Measurements from ENCODE around the gene ALAD. TPM values are rescaled to one million over a fixed set of nuclear protein-coding genes. Genes with fewer than 3 reads are reported as not detected.
A peak's percentile ranks its signal among the peaks of the same experiment; 100 is the strongest.

ALAD gene
- total RNA-seq, 3 donors from 2014 or later = 27.4 to 28.5 (median 28.3) TPM

GRCh38 chr9:113352411-113352810 lies 48.7 kb downstream of the ALAD start:
- H3K36me3 ChIP-seq = no peaks in the 10 kb centered on the region
- intact Hi-C loops (cut with DNase I; ENCODE audit: low total_unique reads) = no loop called here
- no peaks in the 10 kb centered on the region for H3K27me3 ChIP-seq
- TF ChIP-seq POLR2A (IDR thresholded peaks at IDR 0.05) = no peak
- TF ChIP-seq CTCF (IDR thresholded peaks at IDR 0.05) = no peak
- TF ChIP-seq POLR2AphosphoS5 (IDR thresholded peaks at IDR 0.05) = no peak
- no peaks in the 10 kb centered on the region for H3K9me3 ChIP-seq
- no peak overlapping the region for H3K4me3 ChIP-seq
- H3K4me1 ChIP-seq = no peaks in the 10 kb centered on the region
- no peak overlapping the region for H3K27ac ChIP-seq
- no peak for DNase-seq (ENCODE audit: low spot score in 2 of 2)

- H3K9me3 ChIP-seq = no peaks in the 10 kb centered on the region
- no peaks in the 10 kb centered on the region for H3K27me3 ChIP-seq
- H3K27ac ChIP-seq = no peak overlapping the region
- TF ChIP-seq POLR2AphosphoS5 (IDR thresholded peaks at IDR 0.05) = no peak
- no peak for TF ChIP-seq CTCF (IDR thresholded peaks at IDR 0.05)
- no peak for TF ChIP-seq POLR2A (IDR thresholded peaks at IDR 0.05)
- H3K36me3 ChIP-seq = no peaks in the 10 kb centered on the region
- DNase-seq (ENCODE audit: low spot score in 2 of 2) = no peak
- intact Hi-C loops (cut with DNase I; ENCODE audit: low total_unique reads) = no loop called here
- H3K4me3 ChIP-seq = no peak overlapping the region
- H3K4me1 ChIP-seq = no peaks in the 10 kb centered on the region
These were observed 49.1 kb downstream of the ALAD start for GRCh38 chr9:113352006-113352405.

GRCh38 chr9:113350937-113351336 lies 50.1 kb downstream of the ALAD start:
- H3K4me1 ChIP-seq = no peaks in the 10 kb centered on the region
- H3K27me3 ChIP-seq = no peaks in the 10 kb centered on the region
- H3K4me3 ChIP-seq = no peak overlapping the region
- H3K9me3 ChIP-seq = no peaks in the 10 kb centered on the region
- no peaks in the 10 kb centered on the region for H3K36me3 ChIP-seq
- TF ChIP-seq POLR2AphosphoS5 (IDR thresholded peaks at IDR 0.05) (no peak), POLR2A (IDR thresholded peaks at IDR 0.05) (no peak), CTCF (IDR thresholded peaks at IDR 0.05) (no peak)
- intact Hi-C loops (cut with DNase I; ENCODE audit: low total_unique reads) = no loop called here
- no peak for DNase-seq (ENCODE audit: low spot score in 2 of 2)
- peak overlapping the region; percentile 32 to 81 for H3K27ac ChIP-seq

- no peaks in the 10 kb centered on the region for H3K27me3 ChIP-seq
- intact Hi-C loops (cut with DNase I; ENCODE audit: low total_unique reads) = no loop called here
- no peaks in the 10 kb centered on the region for H3K4me1 ChIP-seq
- H3K9me3 ChIP-seq = no peaks in the 10 kb centered on the region
- no peak for DNase-seq (ENCODE audit: low spot score in 2 of 2)
- H3K4me3 ChIP-seq = peak overlapping the region in 2 of 3 donors; percentile 65 to 75
- H3K27ac ChIP-seq = peak overlapping the region; percentile 75 to 81
- no peaks in the 10 kb centered on the region for H3K36me3 ChIP-seq
- TF ChIP-seq CTCF (IDR thresholded peaks at IDR 0.05) = no peak
- TF ChIP-seq POLR2AphosphoS5 (IDR thresholded peaks at IDR 0.05) = no peak
- TF ChIP-seq POLR2A (IDR thresholded peaks at IDR 0.05) = no peak
These were observed 50.9 kb downstream of the ALAD start for GRCh38 chr9:113350107-113350661.

DNA sequence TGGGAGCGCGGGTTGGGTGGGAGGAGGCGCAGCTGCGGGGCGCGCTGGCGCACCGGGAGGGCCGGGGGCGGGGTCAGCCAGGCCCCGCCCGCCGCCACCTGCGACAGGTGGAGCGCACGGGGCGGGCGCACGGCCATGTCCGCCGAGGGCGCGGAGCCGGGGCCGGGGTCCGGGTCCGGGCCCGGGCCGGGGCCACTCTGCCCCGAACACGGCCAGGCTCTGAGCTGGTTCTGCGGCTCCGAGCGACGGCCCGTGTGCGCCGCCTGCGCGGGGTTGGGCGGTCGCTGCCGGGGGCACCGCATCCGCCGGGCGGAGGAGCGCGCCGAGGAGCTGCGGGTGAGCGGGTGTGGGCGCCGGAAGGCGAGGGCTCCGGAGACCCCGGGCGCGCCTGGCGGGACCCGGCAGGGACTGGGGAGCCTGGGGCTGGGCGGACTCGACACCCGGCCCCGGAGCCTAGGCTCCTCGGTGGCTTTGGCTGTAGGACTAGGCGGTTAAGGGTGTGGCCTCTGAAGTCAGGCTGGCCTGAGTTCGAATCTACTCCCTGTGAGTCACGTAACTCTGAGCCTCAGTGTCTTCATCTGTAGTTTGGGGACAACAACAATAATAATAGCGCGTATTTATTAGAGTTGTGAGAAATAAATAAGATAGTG lies 51.5 kb downstream of the ALAD start, which contains the start of gene BSPRY:
BSPRY (plus strand) TSS at position 97 of the 650 bp plus-strand sequence; CDS start at position 136, 39 bp downstream.
- Histone ChIP-seq H3K9me3 (no peaks in the 10 kb centered on the region), H3K27ac (peak within 1 kb of the TSS; percentile 75 to 81), H3K4me1 (no peaks in the 10 kb centered on the region), H3K36me3 (no peaks in the 10 kb centered on the region), H3K27me3 (no peaks in the 10 kb centered on the region), H3K4me3 (peak within 1 kb of the TSS; percentile 31 to 75 (median 65))
- intact Hi-C loops (cut with DNase I; ENCODE audit: low total_unique reads) = no loop called here
- TF ChIP-seq CTCF (IDR thresholded peaks at IDR 0.05) (no peak), POLR2A (IDR thresholded peaks at IDR 0.05) (no peak), POLR2AphosphoS5 (IDR thresholded peaks at IDR 0.05) (no peak)
- no peak for DNase-seq (ENCODE audit: low spot score in 2 of 2)
